H1 (cell line): ENCODE measurements around the gene LIMA1. TPM values are rescaled to one million over a fixed set of nuclear protein-coding genes. Genes with fewer than 3 reads are reported as not detected.

Experiments used
- NANOG ChIP-seq: IDR thresholded peaks from 2 replicates; pipeline ENCODE4 v1.6.1; 2011; ENCODE audit warnings: low read length, low read depth, mild to moderate bottlenecking, inconsistent platforms; ENCODE audit not compliant: insufficient read depth, poor library complexity, severe bottlenecking
- polyA plus RNA-seq, 7 experiments: library from polyadenylated mRNA; depleted of rRNA in 3 of 7; stranded (reverse) in 5 of 7; unstranded in 2 of 7; fragments of >200 nt in 5 of 7; fragments of 200-250 nt in 2 of 7; gene quantifications; 1 replicate in 5 of 7; 2 replicates in 1 of 7; 4 replicates in 1 of 7; pipeline versions ENCODE4 v1.2.1 to v1.2.3, GENCODE V29; 2011 to 2013; ENCODE audit warnings: missing spikeins in 2 of 7, mixed read lengths in 2 of 7
- total RNA-seq: library from RNA; stranded (reverse); fragmentation: NEBNext Ultra II Directional; extraction: Animal tissue kit (Norgen Biotek cat#: 25700); gene quantifications from 2 replicates; pipeline ENCODE4 v1.2.1, GENCODE V29; 2021
- TF ChIP-seq, protein P1 (sequence below): fragments of 300-600 bp; sonication (generic); IDR thresholded peaks from 2 replicates; pipeline ENCODE4 v1.7.1; 2012; ENCODE audit warnings: low read length, moderate library complexity, mild to moderate bottlenecking, inconsistent platforms; ENCODE audit not compliant: insufficient replicate concordance
- TF ChIP-seq, protein P2 (sequence below): IDR thresholded peaks from 2 replicates; pipeline ENCODE4 v1.6.1; 2011; ENCODE audit warnings: low read length, improper control_type of control experiment

Gene LIMA1
- total and polyA plus RNA-seq, 2 of the 8 experiments (the other 6 are each of a cell fraction or from before 2014, with no cell fraction given): 12.7 to 47.6 TPM

DNA sequence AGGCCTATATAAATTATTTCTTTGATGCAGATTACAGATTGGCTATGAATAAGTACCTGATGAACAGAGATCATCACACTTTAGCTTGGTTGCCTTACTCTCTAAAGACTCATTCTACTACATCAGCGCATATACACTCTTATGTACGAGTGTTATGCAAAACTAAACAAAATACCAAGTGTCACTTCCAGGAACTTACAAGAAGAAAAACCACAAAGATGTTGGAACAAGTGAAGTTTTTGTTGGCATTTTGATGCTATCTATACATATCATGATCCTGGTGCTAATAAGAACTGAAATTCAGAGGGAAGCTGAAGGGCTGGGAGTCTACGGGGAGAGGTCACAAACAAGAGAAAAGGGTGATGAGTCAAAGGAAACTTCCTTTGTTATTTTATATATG is 68.3 kb downstream of the LIMA1 start (continued):
- TF ChIP-seq, protein P1, sequence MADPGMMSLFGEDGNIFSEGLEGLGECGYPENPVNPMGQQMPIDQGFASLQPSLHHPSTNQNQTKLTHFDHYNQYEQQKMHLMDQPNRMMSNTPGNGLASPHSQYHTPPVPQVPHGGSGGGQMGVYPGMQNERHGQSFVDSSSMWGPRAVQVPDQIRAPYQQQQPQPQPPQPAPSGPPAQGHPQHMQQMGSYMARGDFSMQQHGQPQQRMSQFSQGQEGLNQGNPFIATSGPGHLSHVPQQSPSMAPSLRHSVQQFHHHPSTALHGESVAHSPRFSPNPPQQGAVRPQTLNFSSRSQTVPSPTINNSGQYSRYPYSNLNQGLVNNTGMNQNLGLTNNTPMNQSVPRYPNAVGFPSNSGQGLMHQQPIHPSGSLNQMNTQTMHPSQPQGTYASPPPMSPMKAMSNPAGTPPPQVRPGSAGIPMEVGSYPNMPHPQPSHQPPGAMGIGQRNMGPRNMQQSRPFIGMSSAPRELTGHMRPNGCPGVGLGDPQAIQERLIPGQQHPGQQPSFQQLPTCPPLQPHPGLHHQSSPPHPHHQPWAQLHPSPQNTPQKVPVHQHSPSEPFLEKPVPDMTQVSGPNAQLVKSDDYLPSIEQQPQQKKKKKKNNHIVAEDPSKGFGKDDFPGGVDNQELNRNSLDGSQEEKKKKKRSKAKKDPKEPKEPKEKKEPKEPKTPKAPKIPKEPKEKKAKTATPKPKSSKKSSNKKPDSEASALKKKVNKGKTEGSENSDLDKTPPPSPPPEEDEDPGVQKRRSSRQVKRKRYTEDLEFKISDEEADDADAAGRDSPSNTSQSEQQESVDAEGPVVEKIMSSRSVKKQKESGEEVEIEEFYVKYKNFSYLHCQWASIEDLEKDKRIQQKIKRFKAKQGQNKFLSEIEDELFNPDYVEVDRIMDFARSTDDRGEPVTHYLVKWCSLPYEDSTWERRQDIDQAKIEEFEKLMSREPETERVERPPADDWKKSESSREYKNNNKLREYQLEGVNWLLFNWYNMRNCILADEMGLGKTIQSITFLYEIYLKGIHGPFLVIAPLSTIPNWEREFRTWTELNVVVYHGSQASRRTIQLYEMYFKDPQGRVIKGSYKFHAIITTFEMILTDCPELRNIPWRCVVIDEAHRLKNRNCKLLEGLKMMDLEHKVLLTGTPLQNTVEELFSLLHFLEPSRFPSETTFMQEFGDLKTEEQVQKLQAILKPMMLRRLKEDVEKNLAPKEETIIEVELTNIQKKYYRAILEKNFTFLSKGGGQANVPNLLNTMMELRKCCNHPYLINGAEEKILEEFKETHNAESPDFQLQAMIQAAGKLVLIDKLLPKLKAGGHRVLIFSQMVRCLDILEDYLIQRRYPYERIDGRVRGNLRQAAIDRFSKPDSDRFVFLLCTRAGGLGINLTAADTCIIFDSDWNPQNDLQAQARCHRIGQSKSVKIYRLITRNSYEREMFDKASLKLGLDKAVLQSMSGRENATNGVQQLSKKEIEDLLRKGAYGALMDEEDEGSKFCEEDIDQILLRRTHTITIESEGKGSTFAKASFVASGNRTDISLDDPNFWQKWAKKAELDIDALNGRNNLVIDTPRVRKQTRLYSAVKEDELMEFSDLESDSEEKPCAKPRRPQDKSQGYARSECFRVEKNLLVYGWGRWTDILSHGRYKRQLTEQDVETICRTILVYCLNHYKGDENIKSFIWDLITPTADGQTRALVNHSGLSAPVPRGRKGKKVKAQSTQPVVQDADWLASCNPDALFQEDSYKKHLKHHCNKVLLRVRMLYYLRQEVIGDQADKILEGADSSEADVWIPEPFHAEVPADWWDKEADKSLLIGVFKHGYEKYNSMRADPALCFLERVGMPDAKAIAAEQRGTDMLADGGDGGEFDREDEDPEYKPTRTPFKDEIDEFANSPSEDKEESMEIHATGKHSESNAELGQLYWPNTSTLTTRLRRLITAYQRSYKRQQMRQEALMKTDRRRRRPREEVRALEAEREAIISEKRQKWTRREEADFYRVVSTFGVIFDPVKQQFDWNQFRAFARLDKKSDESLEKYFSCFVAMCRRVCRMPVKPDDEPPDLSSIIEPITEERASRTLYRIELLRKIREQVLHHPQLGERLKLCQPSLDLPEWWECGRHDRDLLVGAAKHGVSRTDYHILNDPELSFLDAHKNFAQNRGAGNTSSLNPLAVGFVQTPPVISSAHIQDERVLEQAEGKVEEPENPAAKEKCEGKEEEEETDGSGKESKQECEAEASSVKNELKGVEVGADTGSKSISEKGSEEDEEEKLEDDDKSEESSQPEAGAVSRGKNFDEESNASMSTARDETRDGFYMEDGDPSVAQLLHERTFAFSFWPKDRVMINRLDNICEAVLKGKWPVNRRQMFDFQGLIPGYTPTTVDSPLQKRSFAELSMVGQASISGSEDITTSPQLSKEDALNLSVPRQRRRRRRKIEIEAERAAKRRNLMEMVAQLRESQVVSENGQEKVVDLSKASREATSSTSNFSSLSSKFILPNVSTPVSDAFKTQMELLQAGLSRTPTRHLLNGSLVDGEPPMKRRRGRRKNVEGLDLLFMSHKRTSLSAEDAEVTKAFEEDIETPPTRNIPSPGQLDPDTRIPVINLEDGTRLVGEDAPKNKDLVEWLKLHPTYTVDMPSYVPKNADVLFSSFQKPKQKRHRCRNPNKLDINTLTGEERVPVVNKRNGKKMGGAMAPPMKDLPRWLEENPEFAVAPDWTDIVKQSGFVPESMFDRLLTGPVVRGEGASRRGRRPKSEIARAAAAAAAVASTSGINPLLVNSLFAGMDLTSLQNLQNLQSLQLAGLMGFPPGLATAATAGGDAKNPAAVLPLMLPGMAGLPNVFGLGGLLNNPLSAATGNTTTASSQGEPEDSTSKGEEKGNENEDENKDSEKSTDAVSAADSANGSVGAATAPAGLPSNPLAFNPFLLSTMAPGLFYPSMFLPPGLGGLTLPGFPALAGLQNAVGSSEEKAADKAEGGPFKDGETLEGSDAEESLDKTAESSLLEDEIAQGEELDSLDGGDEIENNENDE: no peak
- TF ChIP-seq, protein P2, sequence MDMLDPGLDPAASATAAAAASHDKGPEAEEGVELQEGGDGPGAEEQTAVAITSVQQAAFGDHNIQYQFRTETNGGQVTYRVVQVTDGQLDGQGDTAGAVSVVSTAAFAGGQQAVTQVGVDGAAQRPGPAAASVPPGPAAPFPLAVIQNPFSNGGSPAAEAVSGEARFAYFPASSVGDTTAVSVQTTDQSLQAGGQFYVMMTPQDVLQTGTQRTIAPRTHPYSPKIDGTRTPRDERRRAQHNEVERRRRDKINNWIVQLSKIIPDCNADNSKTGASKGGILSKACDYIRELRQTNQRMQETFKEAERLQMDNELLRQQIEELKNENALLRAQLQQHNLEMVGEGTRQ: no peak
- TF ChIP-seq NANOG: no peak
